Activated CD8-positive, alpha-beta memory T cell treated with anti-CD3 and anti-CD28 coated beads, Interleukin-2, amount 10 ng/mL, durations not matched to agents 7 days and 5 days (primary cell): ENCODE results near the gene TTLL1. TPM values are rescaled to one million over a fixed set of nuclear protein-coding genes. Genes with fewer than 3 reads are reported as not detected.
"Not testable (repeated sequence)": the region's sequence is repeated elsewhere in the genome, so short reads cannot be mapped to it uniquely, and the experiment has no call there.

Source experiments
- ATAC-seq: fragments of 150-1000 bp; cut with Tn5 transposase; one replicate; pipeline ENCODE4 v1.10.0; 2021; ENCODE audit warnings: moderate library complexity
- CTCF ChIA-PET: fragments of 350-600 bp; sonication (Branson Sonifier 250); formaldehyde crosslinking; loops from one replicate; lab custom pipeline; 2021; ENCODE audit warnings: antibody characterized with exemption; lab: Charles Lee
- DNase-seq: peaks from one replicate; pipeline ENCODE4 v3.0.0-alpha.2; 2020
- H3K27ac Mint-ChIP-seq: one replicate; pipeline ENCODE4 v1.8.0; 2021; ENCODE audit warnings: mild to moderate bottlenecking, mixed read lengths
- H3K27me3 Mint-ChIP-seq: one replicate; pipeline ENCODE4 v1.8.0; 2021; ENCODE audit warnings: mixed read lengths
- H3K36me3 Mint-ChIP-seq: one replicate; pipeline ENCODE4 v1.8.0; 2021; ENCODE audit warnings: mild to moderate bottlenecking, mixed read lengths
- H3K4me1 Mint-ChIP-seq: one replicate; pipeline ENCODE4 v1.8.0; 2021; ENCODE audit warnings: mixed read lengths
- H3K4me3 Mint-ChIP-seq: one replicate; pipeline ENCODE4 v1.8.0; 2021; ENCODE audit warnings: mild to moderate bottlenecking, moderate library complexity, mixed read lengths
- H3K9me3 Mint-ChIP-seq: one replicate; pipeline ENCODE4 v1.8.0; 2022; ENCODE audit warnings: low read depth, mixed read lengths
- total RNA-seq, 2 experiments: library from RNA; stranded (reverse); gene quantifications; one replicate each; pipeline ENCODE4 v1.2.3, GENCODE V29; 2021

The TTLL1 gene
- total RNA-seq, 2 experiments from 2014 or later: 9.1 to 9.9 TPM

DNA sequence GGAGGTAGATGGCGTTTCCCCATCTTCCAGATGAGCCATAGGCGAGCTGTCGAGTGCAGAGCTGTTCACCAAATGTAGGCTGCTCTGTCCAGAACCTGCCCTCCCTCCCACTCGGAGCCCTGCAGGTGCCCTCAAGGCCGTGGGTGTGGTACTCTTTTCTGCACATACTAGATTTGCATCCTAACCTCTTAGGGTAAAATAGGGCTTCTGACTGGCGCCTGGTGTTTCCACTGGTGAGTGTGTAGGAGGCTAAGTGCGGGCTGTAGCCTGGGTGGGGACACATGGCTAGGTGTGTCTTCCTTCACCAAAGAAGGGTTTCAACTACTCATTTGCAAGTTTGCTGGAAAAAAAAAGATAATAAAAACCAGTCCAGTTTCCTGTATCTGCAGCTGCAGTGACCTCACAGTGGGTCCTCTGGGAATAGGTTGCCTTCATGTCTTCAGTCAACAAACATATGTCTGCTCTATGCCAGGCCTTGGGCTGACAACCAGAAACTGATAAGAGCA is 29.8 kb upstream of the TTLL1 start:
- no peaks in the 10 kb centered on the region for H3K36me3 Mint-ChIP-seq
- CTCF ChIA-PET: interaction anchor here (1.1 kb wide), 1 partner anchor 9 kb away, joined by 3 read pairs; no protein-coding TSS in a partner anchor
- H3K27me3 Mint-ChIP-seq: no peaks in the 10 kb centered on the region
- DNase-seq (no peak), ATAC-seq (no peak)
- no peak overlapping the region for H3K27ac Mint-ChIP-seq
- no peak overlapping the region for H3K4me3 Mint-ChIP-seq
- H3K4me1 Mint-ChIP-seq: peaks cover 5% of the 10 kb centered on the region
- H3K9me3 Mint-ChIP-seq: no peaks in the 10 kb centered on the region

DNA sequence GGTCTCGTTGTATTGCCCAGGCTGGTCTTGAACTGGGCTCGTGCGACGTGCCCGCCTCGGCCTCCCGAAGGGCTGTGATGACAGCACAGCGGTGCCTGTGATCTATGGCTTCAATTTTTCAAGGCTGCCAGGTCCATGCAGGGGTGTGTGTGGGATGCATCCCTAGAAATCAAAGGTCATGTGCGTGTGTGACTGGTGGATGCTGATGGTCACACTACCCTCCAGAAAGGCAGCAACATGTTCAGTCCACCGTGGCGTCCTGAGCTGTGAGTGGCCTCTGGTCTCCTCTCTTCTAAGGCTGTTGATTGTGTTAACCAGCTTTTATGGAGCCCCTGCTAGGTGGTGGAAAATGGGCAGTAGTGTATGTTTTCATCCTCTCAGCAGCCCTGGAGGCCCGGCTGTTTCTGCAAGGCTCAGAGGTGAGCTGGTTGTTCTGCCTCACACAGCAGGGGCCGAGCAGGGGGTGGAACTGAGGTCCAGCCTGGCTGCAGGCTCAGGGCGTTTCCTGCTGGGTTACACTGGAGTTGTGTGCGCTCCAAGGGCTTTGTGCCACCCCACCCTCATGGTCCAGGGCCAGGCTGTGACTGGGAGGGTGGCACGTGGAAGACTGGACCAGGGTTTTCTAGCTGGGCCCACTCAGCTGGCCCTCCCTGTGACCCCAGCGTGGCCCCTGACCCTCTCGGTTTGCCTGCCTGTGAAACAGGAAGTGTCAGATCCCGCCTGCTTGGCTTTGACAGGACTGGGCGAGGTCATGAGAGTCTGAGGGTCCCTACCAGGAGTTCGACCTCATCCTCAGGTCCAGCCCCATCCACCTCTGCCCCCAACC is 29.0 kb upstream of the TTLL1 start:
- H3K4me1 Mint-ChIP-seq: peaks cover 5% of the 10 kb centered on the region
- H3K4me3 Mint-ChIP-seq: no peak overlapping the region
- H3K27me3 Mint-ChIP-seq: peaks cover 5% of the 10 kb centered on the region
- no peak for ATAC-seq
- H3K9me3 Mint-ChIP-seq: no peaks in the 10 kb centered on the region
- no peak overlapping the region for H3K27ac Mint-ChIP-seq
- DNase-seq: no peak
- no peaks in the 10 kb centered on the region for H3K36me3 Mint-ChIP-seq
- CTCF ChIA-PET: interaction anchor here (1.1 kb wide), 1 partner anchor 8 kb away, joined by 3 read pairs; no protein-coding TSS in a partner anchor

DNA sequence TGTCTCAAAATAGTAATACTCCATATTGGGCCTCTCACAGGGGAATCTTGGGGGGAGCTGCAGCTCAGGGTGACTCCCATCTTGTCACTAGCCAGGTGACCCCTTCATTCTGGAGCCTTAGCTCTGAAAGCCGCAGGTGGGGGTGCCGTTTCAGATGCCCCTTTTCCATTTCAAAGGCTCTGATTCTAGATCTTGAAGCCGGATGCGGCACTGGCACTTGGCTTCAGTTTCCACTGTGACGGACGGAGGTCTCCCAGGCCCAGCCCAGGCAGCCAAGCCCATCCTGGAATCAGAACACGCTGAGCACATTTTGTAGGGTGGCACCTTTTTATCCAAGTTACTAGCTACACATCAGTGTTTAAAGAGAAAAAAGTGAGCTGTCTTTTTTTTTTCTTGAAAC is 27.7 kb upstream of the TTLL1 start:
- DNase-seq (no peak), ATAC-seq (no peak)
- CTCF ChIA-PET: no interaction called here
- Mint-ChIP-seq H3K36me3 (no peaks in the 10 kb centered on the region), H3K4me3 (no peak overlapping the region), H3K27me3 (peaks cover 15% of the 10 kb centered on the region), H3K4me1 (peaks cover 5% of the 10 kb centered on the region), H3K9me3 (no peaks in the 10 kb centered on the region), H3K27ac (no peak overlapping the region)

DNA sequence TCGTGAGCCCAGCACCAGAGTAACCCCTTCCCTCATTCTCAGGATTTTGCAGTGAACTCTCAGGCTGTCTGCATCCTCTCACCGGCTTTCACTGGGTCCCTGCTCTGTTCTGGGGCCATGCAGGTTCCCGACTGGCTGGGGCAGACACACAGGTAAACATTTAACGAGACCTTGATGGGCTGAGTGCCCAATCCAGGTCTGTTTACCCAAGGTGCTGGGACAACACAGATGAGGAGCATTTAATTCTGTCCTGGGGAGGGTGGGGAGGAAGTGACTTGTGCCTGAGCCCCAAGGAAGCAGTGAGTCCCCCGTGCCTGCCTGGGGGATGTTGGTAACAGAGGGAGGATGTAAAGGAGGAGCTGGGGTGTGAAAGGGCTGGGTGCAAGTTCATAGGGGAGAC is 25.8 kb upstream of the TTLL1 start:
- Mint-ChIP-seq H3K4me3 (no peak overlapping the region), H3K4me1 (peaks cover 11% of the 10 kb centered on the region), H3K9me3 (no peaks in the 10 kb centered on the region), H3K27me3 (peaks cover 25% of the 10 kb centered on the region), H3K36me3 (no peaks in the 10 kb centered on the region), H3K27ac (no peak overlapping the region)
- DNase-seq (no peak), ATAC-seq (no peak)
- CTCF ChIA-PET: no interaction called here

DNA sequence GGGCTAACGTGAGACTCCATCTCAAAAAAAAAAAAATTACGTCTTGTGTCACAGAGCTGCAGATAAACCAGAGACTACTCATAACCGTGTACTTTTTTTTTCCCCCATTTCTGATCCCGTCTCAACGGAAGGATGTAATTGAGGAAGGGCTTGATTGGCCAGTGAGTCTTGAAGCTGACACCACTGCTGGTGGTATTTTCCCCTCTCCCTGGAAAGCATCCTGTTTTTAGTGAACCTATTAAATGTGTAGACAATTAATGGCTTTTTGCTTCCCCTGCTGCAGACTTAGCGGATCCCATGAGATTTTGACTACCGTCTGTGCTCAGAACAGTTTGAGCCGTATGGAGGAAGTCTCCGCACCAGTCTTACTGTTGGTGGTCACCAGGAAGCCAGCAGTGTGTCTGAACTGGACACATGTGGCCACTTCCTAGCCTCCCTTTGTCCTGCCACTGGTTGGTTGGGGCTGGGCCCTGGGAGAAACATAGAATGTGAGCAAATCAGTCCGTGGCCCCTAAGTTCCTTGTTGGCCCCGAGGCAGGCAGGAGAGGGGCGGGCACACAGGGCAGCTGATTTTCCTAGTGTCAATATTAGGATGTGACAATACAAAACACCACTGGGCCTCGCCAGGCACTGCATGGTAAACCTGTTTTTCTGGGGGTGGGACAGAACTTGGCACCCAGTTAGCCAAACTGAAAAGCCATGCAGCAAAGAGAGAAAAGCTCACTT is 24.5 kb upstream of the TTLL1 start:
- Mint-ChIP-seq H3K4me3 (no peak overlapping the region), H3K27ac (no peak overlapping the region), H3K9me3 (no peaks in the 10 kb centered on the region), H3K4me1 (peaks cover 8% of the 10 kb centered on the region), H3K36me3 (no peaks in the 10 kb centered on the region), H3K27me3 (peaks cover 34% of the 10 kb centered on the region)
- CTCF ChIA-PET: no interaction called here
- DNase-seq: no peak
- no peak for ATAC-seq

DNA sequence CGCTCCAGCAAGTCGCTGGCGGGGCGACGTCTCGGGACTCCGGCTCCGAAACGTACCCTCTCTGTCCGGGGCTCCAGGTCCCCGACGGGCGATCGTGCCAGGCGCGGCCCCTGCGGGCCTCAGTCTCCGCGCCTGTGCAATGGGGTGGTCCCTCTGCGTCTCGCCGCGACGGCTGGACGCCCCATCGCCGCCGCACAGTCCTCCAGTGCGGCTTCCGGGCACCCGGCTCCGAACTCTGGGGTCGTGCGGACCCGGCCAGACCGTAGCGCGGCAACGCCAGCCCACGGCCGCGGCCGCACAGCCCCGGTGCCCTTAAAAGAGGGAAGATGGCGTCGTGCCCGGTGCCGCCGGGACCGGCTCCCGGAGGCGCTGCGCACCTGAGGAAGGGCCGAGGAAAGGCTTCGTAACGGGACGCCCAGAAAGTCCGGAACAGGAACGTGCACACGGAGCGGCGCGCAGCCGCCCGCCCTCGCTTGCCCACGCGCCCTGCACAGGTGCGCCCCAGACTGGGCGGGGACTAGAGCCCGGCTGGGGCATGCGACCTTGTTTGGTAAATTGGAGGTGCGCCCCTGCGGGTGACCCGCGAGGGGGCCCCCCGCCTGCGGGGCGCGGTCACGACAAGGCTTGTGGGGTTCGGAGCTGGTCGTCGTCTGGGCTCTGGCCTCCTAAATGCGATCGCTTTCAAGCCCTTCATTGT is 21.9 kb upstream of the TTLL1 start:
- Mint-ChIP-seq H3K4me3 (peak overlapping the region; percentile 52), H3K4me1 (peaks cover 7% of the 10 kb centered on the region), H3K9me3 (no peaks in the 10 kb centered on the region), H3K36me3 (no peaks in the 10 kb centered on the region), H3K27ac (no peak overlapping the region), H3K27me3 (peaks cover 35% of the 10 kb centered on the region)
- ATAC-seq (peak; percentile 62), DNase-seq (peak; percentile 43)
- CTCF ChIA-PET: interaction anchor here (1.4 to 2.5 kb wide), 4 partner anchors 21 to 77 kb away, joined by 3 to 7 read pairs (median 6); partner anchors contain the start of gene MCAT

DNA sequence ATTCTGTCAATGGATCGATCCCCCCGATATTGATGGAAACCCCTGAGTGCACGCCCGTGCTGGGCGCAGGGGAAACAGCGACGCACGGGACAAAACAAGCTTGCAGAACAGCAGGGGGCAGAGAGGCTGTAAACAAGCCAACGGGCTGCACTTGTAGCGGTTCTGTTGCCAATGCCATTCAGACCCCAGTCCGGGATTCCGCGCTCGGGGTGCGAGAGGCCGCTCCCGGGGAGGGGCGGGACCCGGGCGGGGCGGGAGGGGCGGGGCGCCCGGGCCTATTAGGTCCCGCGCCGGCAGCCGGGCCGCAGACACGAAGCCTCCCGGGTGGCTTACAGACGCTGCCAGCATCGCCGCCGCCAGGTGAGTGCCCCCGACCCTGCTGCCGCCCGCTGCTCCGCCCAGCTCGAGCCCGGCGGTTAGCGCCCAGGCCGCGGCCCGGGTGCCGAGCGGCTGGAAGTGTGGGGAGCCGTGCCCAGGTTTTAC is 21.3 kb upstream of the TTLL1 start, which contains the start of gene BIK:
BIK (plus strand) TSS at position 307 of the 483 bp plus-strand sequence. CDS start 13,273 bp downstream, outside the sequence.
- Mint-ChIP-seq H3K36me3 (no peaks in the 10 kb centered on the region), H3K27ac (no peak within 1 kb of the TSS), H3K27me3 (peaks cover 35% of the 10 kb centered on the region), H3K9me3 (no peaks in the 10 kb centered on the region), H3K4me3 (peak within 1 kb of the TSS; percentile 65), H3K4me1 (peaks cover 7% of the 10 kb centered on the region)
- peak; percentile 75 for ATAC-seq
- CTCF ChIA-PET: interaction anchor here (1.2 to 2.5 kb wide), 3 partner anchors 8 to 32 kb away, joined by 3 to 7 read pairs (median 6); partner anchors contain the start of gene MCAT
- peak; percentile 67 for DNase-seq

DNA sequence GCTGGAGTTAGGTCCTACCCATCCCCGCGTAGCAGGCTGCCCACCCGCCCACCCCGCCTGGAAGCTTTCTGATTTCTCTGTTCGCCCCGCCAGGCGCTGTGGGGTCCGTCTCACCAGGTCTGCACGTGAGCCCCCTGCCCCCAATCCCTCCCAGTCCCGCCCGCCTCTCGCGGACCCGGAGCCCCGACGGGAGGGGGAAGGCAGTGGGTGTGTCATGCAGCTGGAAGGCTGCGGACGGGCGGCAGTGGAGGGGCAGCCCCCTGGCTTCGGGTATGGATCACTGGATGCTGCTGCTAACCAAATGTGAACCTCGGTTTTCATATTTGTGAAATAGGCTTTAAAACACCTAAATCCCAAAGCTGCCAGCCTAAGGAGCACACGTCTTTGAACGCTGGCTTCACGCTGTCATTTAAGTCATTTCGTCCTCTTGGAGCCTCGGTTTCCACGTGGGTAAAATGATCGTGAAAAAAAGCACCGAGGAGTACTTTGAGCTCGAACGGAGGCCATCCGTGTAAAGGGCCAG is 20.8 kb upstream of the TTLL1 start:
- Mint-ChIP-seq H3K9me3 (no peaks in the 10 kb centered on the region), H3K36me3 (no peaks in the 10 kb centered on the region), H3K27me3 (peaks cover 35% of the 10 kb centered on the region), H3K27ac (no peak overlapping the region), H3K4me3 (peak overlapping the region; percentile 65), H3K4me1 (peaks cover 7% of the 10 kb centered on the region)
- CTCF ChIA-PET: interaction anchor here (1.2 to 2.5 kb wide), 3 partner anchors 9 to 33 kb away, joined by 3 to 7 read pairs (median 6); partner anchors contain the start of gene MCAT
- no peak for DNase-seq
- no peak for ATAC-seq

DNA sequence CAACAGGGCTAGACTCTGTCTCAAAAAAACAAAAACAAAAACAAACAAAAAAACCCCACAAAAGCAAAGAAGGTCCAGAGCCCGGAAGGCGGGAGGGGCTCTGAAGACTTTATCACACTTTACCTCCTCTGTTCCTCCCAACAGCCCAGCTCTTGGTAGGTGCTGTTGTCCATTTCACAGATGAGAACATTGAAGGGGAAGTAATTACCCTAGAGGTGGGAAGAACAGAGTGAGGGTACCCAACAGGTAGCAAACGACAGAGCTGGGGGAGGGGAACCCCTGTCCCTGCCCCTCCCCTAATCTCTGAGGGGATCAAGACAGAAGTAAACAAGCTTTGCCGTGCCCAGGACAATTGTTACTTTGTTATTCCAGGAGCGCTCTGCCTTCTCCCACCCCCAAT is 20.3 kb upstream of the TTLL1 start:
- Mint-ChIP-seq H3K36me3 (no peaks in the 10 kb centered on the region), H3K4me3 (no peak overlapping the region), H3K27me3 (peaks cover 35% of the 10 kb centered on the region), H3K9me3 (no peaks in the 10 kb centered on the region), H3K27ac (no peak overlapping the region), H3K4me1 (peaks cover 7% of the 10 kb centered on the region)
- ATAC-seq: no peak
- CTCF ChIA-PET: interaction anchor here (1.2 to 2.5 kb wide), 3 partner anchors 9 to 33 kb away, joined by 3 to 7 read pairs (median 6); partner anchors contain the start of gene MCAT
- DNase-seq: no peak

DNA sequence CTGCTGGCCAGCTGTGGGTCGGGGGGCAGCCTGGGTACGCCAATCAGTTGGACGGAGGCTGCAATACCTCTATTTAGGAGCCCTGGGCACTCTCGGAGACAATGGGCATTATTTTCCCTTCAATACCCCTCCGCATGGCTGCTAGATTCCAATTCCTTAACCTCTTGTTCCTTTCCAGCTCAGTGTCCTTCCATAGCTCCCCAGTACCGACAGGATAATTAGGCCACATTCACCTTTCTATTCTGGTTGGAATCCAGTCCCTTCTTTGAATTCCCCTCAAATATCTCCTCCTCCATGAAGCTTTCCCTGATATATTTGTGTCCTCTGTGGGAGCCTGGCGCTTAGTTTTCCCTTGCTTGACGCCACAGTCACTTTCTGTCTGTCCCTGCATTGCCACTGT is 17.1 kb upstream of the TTLL1 start:
- Mint-ChIP-seq H3K9me3 (no peaks in the 10 kb centered on the region), H3K27me3 (peaks cover 15% of the 10 kb centered on the region), H3K4me3 (no peak overlapping the region), H3K36me3 (no peaks in the 10 kb centered on the region), H3K27ac (no peak overlapping the region), H3K4me1 (peaks cover 9% of the 10 kb centered on the region)
- DNase-seq (no peak), ATAC-seq (no peak)
- CTCF ChIA-PET: no interaction called here

DNA sequence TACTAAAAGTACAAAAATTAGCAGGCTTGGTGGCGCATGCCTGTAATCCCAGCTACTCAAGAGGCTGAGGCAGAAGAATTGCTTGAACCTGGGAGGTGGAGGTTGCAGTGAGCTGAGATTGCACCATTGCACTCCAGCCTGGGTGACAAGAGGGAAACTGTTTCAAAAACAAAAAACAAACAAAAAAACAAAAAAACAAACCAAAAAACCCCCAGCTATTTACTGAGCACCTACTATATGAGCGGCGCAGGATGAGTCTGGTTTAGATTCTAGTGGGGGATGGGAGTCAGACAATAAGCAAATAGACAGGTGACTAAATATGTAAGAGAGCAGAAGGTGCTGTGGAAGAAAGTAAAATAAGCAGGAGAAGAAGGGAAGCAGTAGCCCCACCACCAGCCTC is 15.8 kb upstream of the TTLL1 start:
- H3K27ac Mint-ChIP-seq, ATAC-seq, H3K4me1 Mint-ChIP-seq, H3K4me3 Mint-ChIP-seq, DNase-seq, H3K36me3 Mint-ChIP-seq, H3K9me3 Mint-ChIP-seq: not testable (repeated sequence)
- peaks cover 10% of the 10 kb centered on the region for H3K27me3 Mint-ChIP-seq
- CTCF ChIA-PET: interaction anchor here (1.3 to 1.8 kb wide), 2 partner anchors 20 to 34 kb away, joined by 4 to 5 read pairs; no protein-coding TSS in a partner anchor

DNA sequence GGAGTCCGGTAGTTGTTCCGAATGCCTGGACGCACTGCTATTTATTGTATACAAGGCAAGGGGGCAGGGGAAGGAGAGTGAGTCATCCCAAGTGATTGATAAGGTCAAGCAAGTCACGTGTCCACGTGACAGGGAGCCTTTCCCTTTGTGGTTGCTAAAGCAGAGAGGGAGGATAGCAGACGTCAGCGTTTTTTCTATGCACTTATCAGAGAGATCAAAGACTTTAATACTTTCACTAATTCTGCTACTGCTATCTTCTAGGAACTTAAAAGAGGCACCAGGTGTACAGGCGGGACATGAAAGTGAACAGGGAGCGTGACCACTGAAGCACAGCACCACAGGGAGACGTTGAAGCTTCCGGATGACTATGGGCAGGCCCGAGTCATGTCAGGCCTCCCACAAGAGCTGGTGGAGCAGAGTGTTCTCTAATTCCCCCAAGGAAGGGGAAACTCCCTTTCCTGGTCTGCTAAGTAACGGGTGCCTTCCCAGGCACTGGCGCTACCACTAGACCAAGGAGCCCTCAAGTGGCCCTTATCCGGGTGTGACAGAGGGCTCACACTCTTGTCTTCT is 14.9 kb upstream of the TTLL1 start:
- CTCF ChIA-PET: interaction anchor here (0.6 to 1.8 kb wide), 3 partner anchors 19 to 47 kb away, joined by 3 to 5 read pairs (median 4); no protein-coding TSS in a partner anchor
- not testable (repeated sequence) for H3K9me3 Mint-ChIP-seq, DNase-seq, H3K27ac Mint-ChIP-seq, H3K36me3 Mint-ChIP-seq, H3K4me3 Mint-ChIP-seq, H3K27me3 Mint-ChIP-seq, ATAC-seq, H3K4me1 Mint-ChIP-seq
